Ishikawa (cell line): ENCODE results near the gene PRUNE2.

Experiments
- CEBPB ChIP-seq: IDR thresholded peaks from 2 replicates; pipeline ENCODE4 v1.6.1; 2012
- EGR1 ChIP-seq: IDR thresholded peaks from 2 replicates; pipeline ENCODE4 v1.6.1; 2012
- EP300 ChIP-seq: IDR thresholded peaks from 2 replicates; pipeline ENCODE4 v1.6.1; 2012; ENCODE audit warnings: borderline replicate concordance
- FOXM1 ChIP-seq: IDR thresholded peaks from 2 replicates; pipeline ENCODE4 v1.6.1; 2012; ENCODE audit warnings: low read depth, borderline replicate concordance
- MAX ChIP-seq: IDR thresholded peaks from 2 replicates; pipeline ENCODE4 v1.6.1; 2012
- NFIC ChIP-seq: IDR thresholded peaks from 2 replicates; pipeline ENCODE4 v1.6.1; 2012
- RAD21 ChIP-seq: IDR thresholded peaks from 2 replicates; pipeline ENCODE4 v1.6.1; 2012; ENCODE audit warnings: low read depth
- REST ChIP-seq: IDR thresholded peaks from 2 replicates; pipeline ENCODE4 v1.6.1; 2012; ENCODE audit warnings: low read depth, mild to moderate bottlenecking
- TAF1 ChIP-seq: IDR thresholded peaks from 2 replicates; pipeline ENCODE4 v1.6.1; 2012; ENCODE audit warnings: low read depth, mild to moderate bottlenecking
- TCF12 ChIP-seq: IDR thresholded peaks from 2 replicates; pipeline ENCODE4 v1.6.1; 2012; ENCODE audit warnings: low read depth
- USF1 ChIP-seq: IDR thresholded peaks from 2 replicates; pipeline ENCODE4 v1.6.1; 2012
- YY1 ChIP-seq: IDR thresholded peaks from 2 replicates; pipeline ENCODE4 v1.6.1; 2012; ENCODE audit warnings: low read depth

- TF ChIP-seq TCF12 (no peak), REST (no peak), NFIC (no peak), EP300 (no peak), RAD21 (no peak), USF1 (no peak), FOXM1 (no peak), YY1 (no peak), EGR1 (no peak), MAX (no peak), CEBPB (no peak), TAF1 (no peak)
Observed at GRCh38 chr9:76655121-76655541, 250.8 kb downstream of the PRUNE2 start.
